Measurements from ENCODE around the gene DEXI. TPM values are rescaled to one million over a fixed set of nuclear protein-coding genes. Genes with fewer than 3 reads are reported as not detected.

Gene DEXI
- total RNA-seq, 1 donor from 2014 or later: 35.6 TPM

DNA sequence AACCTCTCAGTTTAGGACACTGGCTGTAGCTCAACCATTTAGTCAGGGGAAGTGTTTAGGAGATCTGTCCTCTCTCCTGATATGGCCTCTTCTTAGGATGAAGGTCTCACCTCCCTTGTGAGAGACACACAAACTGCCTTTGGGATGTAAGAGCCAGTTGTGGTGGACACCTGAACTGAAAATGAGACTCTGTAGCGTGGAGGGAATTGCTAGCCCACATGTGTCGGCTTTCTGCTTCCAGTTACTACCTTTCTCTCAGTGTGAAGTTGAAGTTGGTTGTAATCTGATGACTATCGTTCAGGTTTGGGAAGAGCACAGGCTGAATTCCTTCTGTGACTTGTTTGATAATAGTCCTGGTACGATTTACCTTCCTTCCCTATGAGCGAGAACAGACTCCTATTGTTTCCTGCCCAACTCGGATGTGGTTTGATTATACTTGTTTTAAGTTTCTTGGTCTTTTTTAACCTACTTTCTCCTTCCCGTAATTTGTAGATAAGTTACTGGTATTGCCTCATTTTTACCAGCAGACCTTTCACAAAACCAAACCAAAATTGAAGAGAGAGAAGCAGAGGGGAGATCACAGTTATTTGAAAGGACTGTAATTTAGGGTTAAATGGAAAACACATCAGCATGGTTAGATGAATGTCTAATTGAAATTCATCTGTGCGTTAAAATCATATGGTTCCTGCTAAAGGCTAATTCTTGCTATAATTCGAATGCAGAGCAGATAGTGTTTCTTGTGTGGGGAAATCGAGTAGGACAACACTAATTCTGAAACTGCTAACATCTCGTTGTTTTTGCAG, 45.3 kb upstream of the DEXI start:
- H3K4me1 Mint-ChIP-seq: peaks cover 19% of the 10 kb centered on the region
- H3K4me3 Mint-ChIP-seq: no peak overlapping the region
- TF ChIP-seq, protein P1, sequence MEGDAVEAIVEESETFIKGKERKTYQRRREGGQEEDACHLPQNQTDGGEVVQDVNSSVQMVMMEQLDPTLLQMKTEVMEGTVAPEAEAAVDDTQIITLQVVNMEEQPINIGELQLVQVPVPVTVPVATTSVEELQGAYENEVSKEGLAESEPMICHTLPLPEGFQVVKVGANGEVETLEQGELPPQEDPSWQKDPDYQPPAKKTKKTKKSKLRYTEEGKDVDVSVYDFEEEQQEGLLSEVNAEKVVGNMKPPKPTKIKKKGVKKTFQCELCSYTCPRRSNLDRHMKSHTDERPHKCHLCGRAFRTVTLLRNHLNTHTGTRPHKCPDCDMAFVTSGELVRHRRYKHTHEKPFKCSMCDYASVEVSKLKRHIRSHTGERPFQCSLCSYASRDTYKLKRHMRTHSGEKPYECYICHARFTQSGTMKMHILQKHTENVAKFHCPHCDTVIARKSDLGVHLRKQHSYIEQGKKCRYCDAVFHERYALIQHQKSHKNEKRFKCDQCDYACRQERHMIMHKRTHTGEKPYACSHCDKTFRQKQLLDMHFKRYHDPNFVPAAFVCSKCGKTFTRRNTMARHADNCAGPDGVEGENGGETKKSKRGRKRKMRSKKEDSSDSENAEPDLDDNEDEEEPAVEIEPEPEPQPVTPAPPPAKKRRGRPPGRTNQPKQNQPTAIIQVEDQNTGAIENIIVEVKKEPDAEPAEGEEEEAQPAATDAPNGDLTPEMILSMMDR (conservative IDR thresholded peaks at IDR 0.05): no peak
- H3K36me3 Mint-ChIP-seq (ENCODE audit: low read depth): peaks cover 3% of the 10 kb centered on the region
- no peak for DNase-seq (ENCODE audit: low read depth, low spot score)
- no peaks in the 10 kb centered on the region for H3K9me3 Mint-ChIP-seq
- no peak overlapping the region for H3K27ac Mint-ChIP-seq (ENCODE audit: unreplicated experiment)
- H3K27me3 Mint-ChIP-seq (ENCODE audit: low read depth): no peaks in the 10 kb centered on the region

DNA sequence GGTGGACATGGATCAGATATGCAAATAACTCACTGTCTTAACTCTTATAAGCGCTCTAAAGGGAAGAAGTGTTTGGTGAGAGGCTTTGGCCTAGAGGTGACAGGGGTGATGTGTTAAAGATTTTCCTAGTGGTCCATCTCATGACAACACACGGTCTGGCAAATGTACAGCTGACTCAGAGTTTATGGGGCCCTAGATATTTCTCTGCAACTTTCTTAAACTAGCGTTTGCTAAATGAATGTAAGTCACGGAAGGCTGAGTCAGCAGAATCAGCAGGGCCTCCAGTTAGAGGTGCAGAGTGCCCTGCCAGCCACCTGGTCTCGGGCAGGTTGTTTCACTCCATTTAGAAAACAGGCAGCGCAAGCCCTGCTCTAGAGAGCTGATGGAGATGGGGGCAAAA, 42.2 kb upstream of the DEXI start:
- DNase-seq (ENCODE audit: low read depth, low spot score): no peak
- Mint-ChIP-seq H3K36me3 (ENCODE audit: low read depth) (no peaks in the 10 kb centered on the region), H3K27ac (ENCODE audit: unreplicated experiment) (no peak overlapping the region), H3K9me3 (no peaks in the 10 kb centered on the region), H3K4me1 (peaks cover 13% of the 10 kb centered on the region), H3K27me3 (ENCODE audit: low read depth) (no peaks in the 10 kb centered on the region), H3K4me3 (no peak overlapping the region)
- TF ChIP-seq, protein P1 (conservative IDR thresholded peaks at IDR 0.05): no peak

DNA sequence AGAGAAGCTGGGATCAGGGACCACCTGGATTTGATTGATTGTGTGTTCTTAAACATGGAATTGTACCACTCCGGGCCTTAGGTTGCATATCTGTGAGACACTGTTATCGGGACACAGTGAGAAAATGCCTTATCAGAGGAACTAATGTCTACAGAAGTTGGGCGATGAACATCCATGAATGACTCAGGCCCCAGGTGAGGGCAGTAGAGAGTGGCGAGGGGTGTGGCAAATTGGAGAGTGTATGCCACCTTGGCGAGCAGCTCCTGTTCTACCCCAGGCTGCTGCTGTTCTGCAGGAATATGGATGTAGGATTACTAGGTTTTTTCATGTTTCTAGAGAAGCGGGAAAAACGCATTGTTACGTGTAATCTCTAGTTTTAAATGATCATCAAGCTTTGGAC, 40.9 kb upstream of the DEXI start:
- no peaks in the 10 kb centered on the region for H3K27me3 Mint-ChIP-seq (ENCODE audit: low read depth)
- no peak overlapping the region for H3K4me3 Mint-ChIP-seq
- DNase-seq (ENCODE audit: low read depth, low spot score): no peak
- TF ChIP-seq, protein P1 (conservative IDR thresholded peaks at IDR 0.05): no peak
- no peaks in the 10 kb centered on the region for H3K36me3 Mint-ChIP-seq (ENCODE audit: low read depth)
- H3K27ac Mint-ChIP-seq (ENCODE audit: unreplicated experiment): no peak overlapping the region
- peaks cover 27% of the 10 kb centered on the region for H3K4me1 Mint-ChIP-seq
- H3K9me3 Mint-ChIP-seq: no peaks in the 10 kb centered on the region

GRCh38 chr16:10982465-10983150, 40.3 kb upstream of the DEXI start:
- no peak for DNase-seq (ENCODE audit: low read depth, low spot score)
- no peaks in the 10 kb centered on the region for H3K36me3 Mint-ChIP-seq (ENCODE audit: low read depth)
- H3K27me3 Mint-ChIP-seq (ENCODE audit: low read depth): no peaks in the 10 kb centered on the region
- H3K4me1 Mint-ChIP-seq: peaks cover 25% of the 10 kb centered on the region
- no peak overlapping the region for H3K27ac Mint-ChIP-seq (ENCODE audit: unreplicated experiment)
- TF ChIP-seq, protein P1 (conservative IDR thresholded peaks at IDR 0.05): no peak
- no peak overlapping the region for H3K4me3 Mint-ChIP-seq
- no peaks in the 10 kb centered on the region for H3K9me3 Mint-ChIP-seq

DNA sequence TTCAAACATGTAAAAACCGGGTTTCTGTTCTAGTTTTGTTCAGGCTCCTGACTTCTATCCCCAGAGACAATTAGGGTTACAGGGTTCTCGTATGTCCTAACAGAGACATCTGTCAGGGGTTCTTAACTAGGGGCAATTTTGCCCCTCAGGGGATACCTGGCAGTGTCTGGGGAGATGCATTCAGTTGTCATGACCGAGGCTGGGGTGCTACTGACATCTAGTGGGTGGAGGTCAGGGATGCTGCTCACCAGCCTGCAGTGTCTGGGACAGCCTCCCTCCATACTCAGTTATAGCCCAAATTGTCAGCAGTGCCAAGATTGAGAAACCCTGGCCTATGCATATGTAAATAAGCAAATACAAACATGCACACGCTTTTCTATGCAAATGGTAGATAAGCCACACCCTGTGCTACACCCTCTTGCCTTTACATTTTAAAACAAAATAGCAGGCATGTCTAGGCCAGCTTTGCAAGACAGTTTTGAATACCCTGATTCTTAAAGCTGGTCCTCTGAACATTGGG, 39.5 kb upstream of the DEXI start:
- Mint-ChIP-seq H3K9me3 (no peaks in the 10 kb centered on the region), H3K27ac (ENCODE audit: unreplicated experiment) (no peak overlapping the region), H3K4me1 (peaks cover 24% of the 10 kb centered on the region), H3K36me3 (ENCODE audit: low read depth) (no peaks in the 10 kb centered on the region), H3K4me3 (no peak overlapping the region), H3K27me3 (ENCODE audit: low read depth) (no peaks in the 10 kb centered on the region)
- TF ChIP-seq, protein P1 (conservative IDR thresholded peaks at IDR 0.05): peak; percentile 41
- DNase-seq (ENCODE audit: low read depth, low spot score): no peak

All from neural crest cell (in vitro differentiated cells).